ENCODE measurements around the gene FOSL1. TPM values are rescaled to one million over a fixed set of nuclear protein-coding genes. Genes with fewer than 3 reads are reported as not detected.

FOSL1 gene
- total and polyA plus RNA-seq, 2 of the 13 experiments (the other 11 are each of a cell fraction or from before 2014, with no cell fraction given) = 4.0 to 4.1 TPM

DNA sequence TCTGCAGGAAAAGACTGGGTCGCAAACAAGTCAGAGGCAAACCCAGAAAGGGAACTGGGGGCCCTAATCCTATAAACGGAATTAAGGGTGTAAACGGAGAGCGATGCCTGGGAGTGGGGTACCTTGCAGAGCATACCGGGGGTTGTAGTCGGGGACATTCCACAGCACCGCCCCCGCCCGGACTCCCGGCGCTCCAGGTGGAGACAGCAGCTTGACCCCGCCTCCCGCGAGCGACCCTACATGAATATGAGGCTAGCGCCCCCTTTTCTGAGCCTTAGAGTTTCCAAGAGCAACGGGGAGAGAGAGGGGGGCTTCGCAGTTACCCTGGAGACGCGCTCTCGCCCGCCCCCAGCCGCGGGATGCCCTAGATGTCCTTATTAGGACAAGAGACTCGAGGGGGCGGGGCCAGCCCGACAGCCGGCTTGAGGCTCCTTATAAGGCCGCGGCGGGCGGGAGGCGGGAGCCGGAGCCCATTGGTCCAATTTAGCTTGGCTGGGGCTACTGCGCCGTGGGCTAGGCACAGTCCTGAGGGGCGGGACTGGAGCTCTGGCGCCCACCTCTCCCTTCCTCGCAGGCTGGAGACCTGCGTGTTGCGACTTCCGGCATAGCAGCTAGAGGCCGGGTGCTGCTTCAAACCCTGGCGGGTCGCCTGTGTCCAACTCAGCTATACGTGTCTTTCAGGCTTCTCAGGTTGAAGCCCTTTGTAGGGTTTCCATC, 40.9 kb downstream of the FOSL1 start (continued):
- TF ChIP-seq ZNF589 (CRISPR knock-in tag; conservative IDR thresholded peaks at IDR 0.05) (no peak), GATAD2A (CRISPR knock-in tag; IDR thresholded peaks at IDR 0.05) (no peak), POLR2A (IDR thresholded peaks at IDR 0.05; ENCODE audit: insufficient read depth in 1 of 2, low read depth in 2 of 2, low read length in 2 of 2) (peak in 1 of 2 experiments; percentile 88; a peak in 2 of 4 replicates), ZNF567 (CRISPR knock-in tag; IDR thresholded peaks at IDR 0.05; ENCODE audit: borderline replicate concordance) (no peak), KDM2A (CRISPR knock-in tag; IDR thresholded peaks at IDR 0.05; ENCODE audit: borderline replicate concordance, low read depth) (no peak), RCOR2 (CRISPR knock-in tag; IDR thresholded peaks at IDR 0.05) (no peak), ZFP62 (CRISPR knock-in tag; IDR thresholded peaks at IDR 0.05) (no peak), SAP130 (CRISPR knock-in tag; IDR thresholded peaks at IDR 0.05; ENCODE audit: low read depth) (peak; percentile 85), ZEB1 (IDR thresholded peaks at IDR 0.05; ENCODE audit: insufficient replicate concordance, low read depth) (no peak), CBX5 (CRISPR knock-in tag; IDR thresholded peaks at IDR 0.05; ENCODE audit: borderline replicate concordance) (no peak), ZNF441 (CRISPR knock-in tag; IDR thresholded peaks at IDR 0.05; ENCODE audit: borderline replicate concordance) (no peak), SYNCRIP (IDR thresholded peaks at IDR 0.05; ENCODE audit: insufficient read depth, low read depth, low read length) (no peak), ZBTB20 (CRISPR knock-in tag; IDR thresholded peaks at IDR 0.05; ENCODE audit: borderline replicate concordance, low read depth) (no peak), KAT7 (CRISPR knock-in tag; IDR thresholded peaks at IDR 0.05; ENCODE audit: borderline replicate concordance) (no peak), TEAD2 (CRISPR knock-in tag; IDR thresholded peaks at IDR 0.05) (no peak), FOXO1 (CRISPR knock-in tag; IDR thresholded peaks at IDR 0.05) (no peak), KMT2B (CRISPR knock-in tag; IDR thresholded peaks at IDR 0.05) (no peak), RXRA (CRISPR knock-in tag; IDR thresholded peaks at IDR 0.05) (no peak), ZNF354B (CRISPR knock-in tag; IDR thresholded peaks at IDR 0.05) (no peak), ZNF224 (CRISPR knock-in tag; IDR thresholded peaks at IDR 0.05) (0 out of 2 replicates have a peak, but pooled peaks have one; percentile 42)
- TF ChIP-seq, protein P1, sequence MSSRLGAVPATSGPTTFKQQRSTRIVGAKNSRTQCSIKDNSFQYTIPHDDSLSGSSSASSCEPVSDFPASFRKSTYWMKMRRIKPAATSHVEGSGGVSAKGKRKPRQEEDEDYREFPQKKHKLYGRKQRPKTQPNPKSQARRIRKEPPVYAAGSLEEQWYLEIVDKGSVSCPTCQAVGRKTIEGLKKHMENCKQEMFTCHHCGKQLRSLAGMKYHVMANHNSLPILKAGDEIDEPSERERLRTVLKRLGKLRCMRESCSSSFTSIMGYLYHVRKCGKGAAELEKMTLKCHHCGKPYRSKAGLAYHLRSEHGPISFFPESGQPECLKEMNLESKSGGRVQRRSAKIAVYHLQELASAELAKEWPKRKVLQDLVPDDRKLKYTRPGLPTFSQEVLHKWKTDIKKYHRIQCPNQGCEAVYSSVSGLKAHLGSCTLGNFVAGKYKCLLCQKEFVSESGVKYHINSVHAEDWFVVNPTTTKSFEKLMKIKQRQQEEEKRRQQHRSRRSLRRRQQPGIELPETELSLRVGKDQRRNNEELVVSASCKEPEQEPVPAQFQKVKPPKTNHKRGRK (CRISPR knock-in tag; IDR thresholded peaks at IDR 0.05) = no peak
- TF ChIP-seq, protein P2, sequence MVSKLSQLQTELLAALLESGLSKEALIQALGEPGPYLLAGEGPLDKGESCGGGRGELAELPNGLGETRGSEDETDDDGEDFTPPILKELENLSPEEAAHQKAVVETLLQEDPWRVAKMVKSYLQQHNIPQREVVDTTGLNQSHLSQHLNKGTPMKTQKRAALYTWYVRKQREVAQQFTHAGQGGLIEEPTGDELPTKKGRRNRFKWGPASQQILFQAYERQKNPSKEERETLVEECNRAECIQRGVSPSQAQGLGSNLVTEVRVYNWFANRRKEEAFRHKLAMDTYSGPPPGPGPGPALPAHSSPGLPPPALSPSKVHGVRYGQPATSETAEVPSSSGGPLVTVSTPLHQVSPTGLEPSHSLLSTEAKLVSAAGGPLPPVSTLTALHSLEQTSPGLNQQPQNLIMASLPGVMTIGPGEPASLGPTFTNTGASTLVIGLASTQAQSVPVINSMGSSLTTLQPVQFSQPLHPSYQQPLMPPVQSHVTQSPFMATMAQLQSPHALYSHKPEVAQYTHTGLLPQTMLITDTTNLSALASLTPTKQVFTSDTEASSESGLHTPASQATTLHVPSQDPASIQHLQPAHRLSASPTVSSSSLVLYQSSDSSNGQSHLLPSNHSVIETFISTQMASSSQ (IDR thresholded peaks at IDR 0.05; ENCODE audit: low read depth) = no peak
- TF ChIP-seq, protein P2 (CRISPR knock-in tag; IDR thresholded peaks at IDR 0.05; ENCODE audit: borderline replicate concordance) = no peak
- TF ChIP-seq, protein P3, sequence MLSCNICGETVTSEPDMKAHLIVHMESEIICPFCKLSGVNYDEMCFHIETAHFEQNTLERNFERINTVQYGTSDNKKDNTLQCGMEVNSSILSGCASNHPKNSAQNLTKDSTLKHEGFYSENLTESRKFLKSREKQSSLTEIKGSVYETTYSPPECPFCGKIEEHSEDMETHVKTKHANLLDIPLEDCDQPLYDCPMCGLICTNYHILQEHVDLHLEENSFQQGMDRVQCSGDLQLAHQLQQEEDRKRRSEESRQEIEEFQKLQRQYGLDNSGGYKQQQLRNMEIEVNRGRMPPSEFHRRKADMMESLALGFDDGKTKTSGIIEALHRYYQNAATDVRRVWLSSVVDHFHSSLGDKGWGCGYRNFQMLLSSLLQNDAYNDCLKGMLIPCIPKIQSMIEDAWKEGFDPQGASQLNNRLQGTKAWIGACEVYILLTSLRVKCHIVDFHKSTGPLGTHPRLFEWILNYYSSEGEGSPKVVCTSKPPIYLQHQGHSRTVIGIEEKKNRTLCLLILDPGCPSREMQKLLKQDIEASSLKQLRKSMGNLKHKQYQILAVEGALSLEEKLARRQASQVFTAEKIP (CRISPR knock-in tag; IDR thresholded peaks at IDR 0.05; ENCODE audit: borderline replicate concordance) = no peak
